ENCODE measurements around the gene NCBP2.

DNA sequence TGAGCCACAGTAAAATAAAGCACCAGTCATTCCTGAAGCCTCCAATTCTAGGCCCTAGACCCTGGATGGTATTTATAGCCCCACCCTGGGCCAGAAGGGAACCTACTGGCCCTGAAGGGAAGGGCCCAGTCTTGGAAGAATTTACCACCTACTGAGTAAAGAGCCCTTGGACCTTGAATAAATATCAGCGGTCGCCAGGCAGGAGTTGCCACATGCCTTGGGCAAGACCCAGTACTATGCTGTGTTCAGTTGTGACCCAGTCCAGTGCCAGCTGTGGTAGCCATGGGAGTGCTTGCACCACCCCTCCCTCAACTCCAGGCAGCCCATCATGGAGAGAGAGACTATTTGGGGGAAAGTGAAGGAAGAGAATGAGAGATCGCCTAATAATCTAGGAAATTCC, 27.0 kb downstream of the NCBP2 start:
- TF ChIP-seq EZH2 (IDR thresholded peaks at IDR 0.05; ENCODE audit: low read depth, unreplicated experiment) (no peak), CTCF (conservative IDR thresholded peaks at IDR 0.05; ENCODE audit: low read depth in 2 of 2) (no peak), POLR2AphosphoS5 (IDR thresholded peaks at IDR 0.05; ENCODE audit: low read depth) (no peak), REST (IDR thresholded peaks at IDR 0.05; ENCODE audit: unreplicated experiment) (no peak), CREB1 (CRISPR knock-in tag; IDR thresholded peaks at IDR 0.05; ENCODE audit: low read depth) (no peak), JUNB (IDR thresholded peaks at IDR 0.05; ENCODE audit: unreplicated experiment) (no peak), EZH2phosphoT487 (IDR thresholded peaks at IDR 0.05; ENCODE audit: unreplicated experiment) (no peak), NANOG (IDR thresholded peaks at IDR 0.05; ENCODE audit: borderline replicate concordance) (no peak), ZNF114 (CRISPR knock-in tag; IDR thresholded peaks at IDR 0.05) (no peak), STAT1 (IDR thresholded peaks at IDR 0.05; ENCODE audit: unreplicated experiment) (no peak), ETS1 (IDR thresholded peaks at IDR 0.05) (no peak), ZNF331 (CRISPR knock-in tag; IDR thresholded peaks at IDR 0.05; ENCODE audit: low read depth) (no peak), ZNF462 (CRISPR knock-in tag; IDR thresholded peaks at IDR 0.05) (no peak)

Measured in GM23338 (cell line).